OCI-LY1 (cell line): ENCODE results near the gene PARVA.

Source experiments
- H2AFZ ChIP-seq: fragments of 200-600 bp; sonication (generic), shearing (Covaris generic); 2 replicates; pipeline ENCODE4 v1.6.0; 2014; ENCODE audit warnings: antibody characterized with exemption, mild to moderate bottlenecking, low read length
- H3F3A ChIP-seq: fragments of 200-600 bp; sonication (generic), shearing (Covaris generic); 2 replicates; pipeline ENCODE4 v1.6.0; 2014; ENCODE audit warnings: mild to moderate bottlenecking, antibody characterized with exemption, low read length, moderate library complexity; ENCODE audit not compliant: insufficient read depth
- H3K27ac ChIP-seq: fragments of 200-600 bp; sonication (generic); 2 replicates; pipeline ENCODE4 v1.5.1; 2014; ENCODE audit warnings: low read length, mixed run types, mild to moderate bottlenecking, low read depth; ENCODE audit not compliant: poor library complexity, severe bottlenecking
- H3K27me3 ChIP-seq: fragments of 200-600 bp; sonication (generic); 2 replicates; pipeline ENCODE4 v1.6.0; 2014; ENCODE audit warnings: antibody characterized with exemption, mild to moderate bottlenecking, low read length, moderate library complexity; ENCODE audit not compliant: insufficient read depth
- H3K36me3 ChIP-seq: fragments of 200-600 bp; sonication (generic); 2 replicates; pipeline ENCODE4 v1.6.1; 2014; ENCODE audit warnings: mild to moderate bottlenecking, antibody characterized with exemption, low read length, moderate library complexity, mixed read lengths; ENCODE audit not compliant: insufficient read depth
- H3K4me1 ChIP-seq: fragments of 200-600 bp; sonication (generic); 2 replicates; pipeline ENCODE4 v1.5.1; 2014; ENCODE audit warnings: mild to moderate bottlenecking, low read length, moderate library complexity; ENCODE audit not compliant: insufficient read depth, severe bottlenecking
- H3K4me2 ChIP-seq: fragments of 200-600 bp; sonication (generic), shearing (Covaris generic); 2 replicates; pipeline ENCODE4 v1.6.1; 2014; ENCODE audit warnings: low read length
- H3K4me3 ChIP-seq: fragments of 200-600 bp; sonication (generic); 2 replicates; pipeline ENCODE4 v1.5.1; 2014; ENCODE audit warnings: low read length, low read depth, mild to moderate bottlenecking, mixed read lengths; ENCODE audit not compliant: poor library complexity, severe bottlenecking
- H3K79me2 ChIP-seq: fragments of 200-600 bp; shearing (Covaris generic); 2 replicates; pipeline ENCODE4 v1.6.1; 2016; ENCODE audit warnings: mixed run types, low read length, mixed read lengths; ENCODE audit not compliant: insufficient read depth
- H3K9ac ChIP-seq: fragments of 200-600 bp; sonication (generic), shearing (Covaris generic); 2 replicates; pipeline ENCODE4 v1.6.1; 2014; ENCODE audit warnings: mild to moderate bottlenecking, low read length, mixed read lengths
- H3K9me2 ChIP-seq: fragments of 200-600 bp; sonication (generic), shearing (Covaris generic); 2 replicates; pipeline ENCODE4 v1.6.1; 2014; ENCODE audit warnings: low read depth, mild to moderate bottlenecking, low read length, mixed read lengths
- H3K9me3 ChIP-seq: fragments of 200-600 bp; shearing (Covaris generic); 2 replicates; pipeline ENCODE4 v1.6.1; 2014; ENCODE audit warnings: low read length, mixed read lengths
- H4K20me1 ChIP-seq: fragments of 200-600 bp; sonication (generic), shearing (Covaris generic); 2 replicates; pipeline ENCODE4 v1.6.0; 2016; ENCODE audit warnings: mild to moderate bottlenecking, low read length; ENCODE audit not compliant: insufficient read depth
- CTCF ChIP-seq: fragments of 200-600 bp; sonication (generic), shearing (Covaris generic); IDR thresholded peaks from 2 replicates; pipeline ENCODE4 v1.5.1; 2017; ENCODE audit warnings: mild to moderate bottlenecking, antibody characterized with exemption, low read length, moderate library complexity, mixed read lengths
- EZH2 ChIP-seq: fragments of 200-600 bp; sonication (generic), shearing (Covaris generic); IDR thresholded peaks from 2 replicates; pipeline ENCODE4 v1.8.0; 2017; ENCODE audit warnings: borderline replicate concordance, mixed run types, mild to moderate bottlenecking, antibody characterized with exemption, low read length, moderate library complexity, mixed read lengths

PARVA gene

GRCh38 chr11:12543596-12544415, 166.4 kb downstream of the PARVA start:
- Histone ChIP-seq H3K27me3 (no peaks in the 10 kb centered on the region), H3K36me3 (no peaks in the 10 kb centered on the region), H3K9me3 (no peaks in the 10 kb centered on the region), H3K4me2 (no peak overlapping the region), H3K9ac (no peak overlapping the region), H3F3A (no peaks in the 10 kb centered on the region), H3K27ac (no peak overlapping the region), H2AFZ (no peak overlapping the region), H3K79me2 (no peaks in the 10 kb centered on the region), H3K4me3 (no peak overlapping the region), H4K20me1 (no peaks in the 10 kb centered on the region), H3K4me1 (no peaks in the 10 kb centered on the region), H3K9me2 (no peaks in the 10 kb centered on the region)
- no peak for TF ChIP-seq EZH2
- no peak for TF ChIP-seq CTCF

- H4K20me1 ChIP-seq = no peaks in the 10 kb centered on the region
- no peaks in the 10 kb centered on the region for H3K36me3 ChIP-seq
- no peak overlapping the region for H2AFZ ChIP-seq
- H3K9me3 ChIP-seq = no peaks in the 10 kb centered on the region
- TF ChIP-seq CTCF = no peak
- no peak for TF ChIP-seq EZH2
- H3K79me2 ChIP-seq = no peaks in the 10 kb centered on the region
- H3K9ac ChIP-seq = no peak overlapping the region
- no peak overlapping the region for H3K27ac ChIP-seq
- H3K4me3 ChIP-seq = no peak overlapping the region
- no peak overlapping the region for H3K4me2 ChIP-seq
- no peaks in the 10 kb centered on the region for H3F3A ChIP-seq
- H3K27me3 ChIP-seq = no peaks in the 10 kb centered on the region
- H3K4me1 ChIP-seq = no peaks in the 10 kb centered on the region
- H3K9me2 ChIP-seq = no peaks in the 10 kb centered on the region
Measured at GRCh38 chr11:12544986-12545775, 167.8 kb downstream of the PARVA start.

- TF ChIP-seq EZH2 (no peak), CTCF (no peak)
- Histone ChIP-seq H3K27me3 (no peaks in the 10 kb centered on the region), H3K79me2 (no peaks in the 10 kb centered on the region), H3K9ac (no peak overlapping the region), H3K9me3 (no peaks in the 10 kb centered on the region), H3K4me2 (no peak overlapping the region), H3K4me1 (no peaks in the 10 kb centered on the region), H2AFZ (no peak overlapping the region), H3K9me2 (no peaks in the 10 kb centered on the region), H3K36me3 (no peaks in the 10 kb centered on the region), H3K4me3 (no peak overlapping the region), H4K20me1 (no peaks in the 10 kb centered on the region), H3K27ac (no peak overlapping the region), H3F3A (no peaks in the 10 kb centered on the region)
Measured at GRCh38 chr11:12546122-12546521, 168.8 kb downstream of the PARVA start.
